HCT116 (cell line): ENCODE results near the gene KIAA1671. TPM values are rescaled to one million over a fixed set of nuclear protein-coding genes. Genes with fewer than 3 reads are reported as not detected.

Experiments
- ATAC-seq: fragments of 200-7000 bp; cut with Tn5 transposase; 2 replicates; pipeline ENCODE4 v1.9.1; 2020; ENCODE audit warnings: mild to moderate bottlenecking, moderate library complexity
- BruUV-seq: library from RNA; stranded (reverse); fragments of 400-500 nt; replicated peaks from 2 replicates; lab custom pipeline; 2021; lab: Mats Ljungman, UMichigan
- CTCF ChIA-PET: fragments of 300-600 bp; sonication (Branson Sonifier 250); formaldehyde crosslinking; loops from one replicate; lab custom pipeline; 2021; ENCODE audit warnings: antibody characterized with exemption; lab: Charles Lee
- POLR2A ChIA-PET: fragments of 300-600, 350-600 bp; sonication (Branson Sonifier 250); formaldehyde crosslinking; loops from one replicate; lab custom pipeline; 2021; ENCODE audit warnings: antibody characterized with exemption; lab: Charles Lee
- RAD21 ChIA-PET, 2 experiments: fragments of 300-600 bp; sonication (Branson Sonifier 250); formaldehyde crosslinking; loops; one replicate each; lab custom pipeline; 2023; ENCODE audit warnings: low total read pairs in 2 of 2; ENCODE audit not compliant: uncharacterized antibody in 2 of 2, unreplicated experiment in 2 of 2, low non-redundant PET in 1 of 2; lab: Charles Lee
- DNase-seq: peaks from one replicate; pipeline ENCODE4 v3.0.0-alpha.2; 2010; ENCODE audit warnings: low read depth, low spot score
- H2AFZ ChIP-seq: fragments of 200-600 bp; shearing (Covaris generic), sonication (generic); 2 replicates; pipeline ENCODE4 v1.6.1; 2017; ENCODE audit warnings: low read depth, mixed run types, mixed read lengths, antibody characterized with exemption, low read length; ENCODE audit not compliant: poor library complexity, severe bottlenecking
- H3K27ac ChIP-seq: 2 replicates; pipeline ENCODE4 v1.5.1; 2012; ENCODE audit warnings: low read depth, low read length
- H3K27me3 ChIP-seq: fragments of 200-600 bp; sonication (generic); 2 replicates; pipeline ENCODE4 v1.6.1; 2016; ENCODE audit warnings: mixed run types, low read length, mixed read lengths; ENCODE audit not compliant: insufficient read depth
- H3K36me3 ChIP-seq, 2 experiments: fragments of 200-500 bp in 1 of 2; fragments of 200-600 bp in 1 of 2; sonication (Bioruptor generic) in 1 of 2; sonication (generic) in 1 of 2; 2 replicates each; pipeline versions ENCODE4 v1.5.1 to v1.6.1; 2014 to 2016; ENCODE audit warnings: low read length in 2 of 2, inconsistent platforms in 1 of 2, mixed read lengths in 1 of 2, mixed run types in 1 of 2; ENCODE audit not compliant: insufficient read depth in 2 of 2, control insufficient read depth in 1 of 2
- H3K4me1 ChIP-seq, 2 experiments: fragments of 200-600 bp in 1 of 2; sonication (generic) in 1 of 2; 2 replicates each; pipeline versions ENCODE4 v1.5.1 to v1.6.1; 2012 to 2017; ENCODE audit warnings: low read length in 2 of 2, inconsistent platforms in 1 of 2, mild to moderate bottlenecking in 1 of 2, mixed read lengths in 1 of 2, mixed run types in 1 of 2, moderate library complexity in 1 of 2; ENCODE audit not compliant: insufficient read depth in 2 of 2, control insufficient read depth in 1 of 2
- H3K4me2 ChIP-seq: fragments of 200-600 bp; sonication (generic); 2 replicates; pipeline ENCODE4 v1.6.1; 2017; ENCODE audit warnings: mixed run types, low read length, mixed read lengths
- H3K4me3 ChIP-seq, 2 experiments: fragments of 200-600 bp in 1 of 2; sonication (generic) in 1 of 2; replicated peaks in 1 of 2; 2 replicates each; pipeline ENCODE4 v1.5.1; 2011 to 2016; ENCODE audit warnings: low read length in 2 of 2, control low read depth in 1 of 2, low read depth in 1 of 2, mild to moderate bottlenecking in 1 of 2, mixed read lengths in 1 of 2, mixed run types in 1 of 2
- H3K79me2 ChIP-seq: fragments of 200-600 bp; sonication (generic); 2 replicates; pipeline ENCODE4 v1.6.1; 2017; ENCODE audit warnings: mild to moderate bottlenecking, mixed run types, low read length, moderate library complexity, mixed read lengths; ENCODE audit not compliant: insufficient read depth
- H3K9ac ChIP-seq: fragments of 200-600 bp; sonication (generic); 2 replicates; pipeline ENCODE4 v1.6.1; 2016; ENCODE audit warnings: low read length, mixed read lengths
- H3K9me2 ChIP-seq: fragments of 200-600 bp; sonication (generic), shearing (Covaris generic); 2 replicates; pipeline ENCODE4 v1.6.1; 2017; ENCODE audit warnings: mixed run types, mild to moderate bottlenecking, moderate library complexity; ENCODE audit not compliant: insufficient read depth
- H3K9me3 ChIP-seq, 2 experiments: fragments of 200-500 bp in 1 of 2; fragments of 200-600 bp in 1 of 2; sonication (Bioruptor generic) in 1 of 2; sonication (generic) in 1 of 2; 2 replicates each; pipeline ENCODE4 v1.6.1; 2014 to 2017; ENCODE audit warnings: low read length in 2 of 2, mixed read lengths in 2 of 2, inconsistent platforms in 1 of 2, low read depth in 1 of 2, mild to moderate bottlenecking in 1 of 2, mixed run types in 1 of 2, moderate library complexity in 1 of 2; ENCODE audit not compliant: control insufficient read depth in 1 of 2, insufficient read depth in 1 of 2
- H4K20me1 ChIP-seq: fragments of 200-600 bp; sonication (generic), shearing (Covaris generic); 2 replicates; pipeline ENCODE4 v1.6.1; 2017; ENCODE audit warnings: mixed run types, mild to moderate bottlenecking, moderate library complexity; ENCODE audit not compliant: insufficient read depth
- CEBPB ChIP-seq: IDR thresholded peaks from 2 replicates; pipeline ENCODE4 v1.6.1; 2012; ENCODE audit warnings: low read depth
- EGR1 ChIP-seq: IDR thresholded peaks from 2 replicates; pipeline ENCODE4 v1.6.1; 2012; ENCODE audit warnings: low read depth
- ELF1 ChIP-seq: IDR thresholded peaks from 2 replicates; pipeline ENCODE4 v1.6.1; 2012; ENCODE audit warnings: low read depth, borderline replicate concordance
- EZH2 ChIP-seq: fragments of 200-600 bp; sonication (generic); IDR thresholded peaks from 2 replicates; pipeline ENCODE4 v1.6.1; 2017; ENCODE audit warnings: antibody characterized with exemption, mixed run types
- FOSL1 ChIP-seq: IDR thresholded peaks from 2 replicates; pipeline ENCODE4 v1.6.1; 2012; ENCODE audit warnings: low read depth
- POLR2A ChIP-seq: IDR thresholded peaks from 2 replicates; pipeline ENCODE4 v1.7.0; 2011; ENCODE audit warnings: borderline replicate concordance; ENCODE audit not compliant: insufficient read depth, insufficient read length; ENCODE audit errors: extremely low read depth
- RAD21 ChIP-seq: IDR thresholded peaks from 2 replicates; pipeline ENCODE4 v1.6.1; 2012; ENCODE audit warnings: low read depth, mild to moderate bottlenecking
- SIN3A ChIP-seq: IDR thresholded peaks from 2 replicates; pipeline ENCODE4 v1.6.1; 2012; ENCODE audit warnings: low read depth
- TCF7L2 ChIP-seq: IDR thresholded peaks from 2 replicates; pipeline ENCODE4 v1.7.0; 2011; ENCODE audit warnings: borderline replicate concordance, inconsistent platforms; ENCODE audit not compliant: insufficient read depth, insufficient read length; ENCODE audit errors: extremely low read depth
- ZNF274 ChIP-seq: fragments of 200-500 bp; sonication (Bioruptor generic); IDR thresholded peaks from 2 replicates; pipeline ENCODE4 v1.6.1; 2014; ENCODE audit warnings: mild to moderate bottlenecking, low read depth, low read length, inconsistent platforms
- intact Hi-C: fragments of 100-400 bp; cut with micrococcal nuclease; formaldehyde crosslinking; loops from 2 replicates; pipeline ENCODE4 v1.10.0; 2022
- total RNA-seq: library from RNA; stranded (reverse); gene quantifications from one replicate; pipeline ENCODE4 v1.2.1, GENCODE V29; 2021; ENCODE audit not compliant: unreplicated experiment
- TF ChIP-seq, protein P1 (sequence below): IDR thresholded peaks from 2 replicates; pipeline ENCODE4 v1.6.1; 2011; ENCODE audit warnings: mild to moderate bottlenecking, low read length, moderate library complexity; ENCODE audit not compliant: insufficient replicate concordance; ENCODE audit errors: extremely low read depth

The KIAA1671 gene
- total RNA-seq, 1 experiment from 2014 or later = 36.8 TPM

DNA sequence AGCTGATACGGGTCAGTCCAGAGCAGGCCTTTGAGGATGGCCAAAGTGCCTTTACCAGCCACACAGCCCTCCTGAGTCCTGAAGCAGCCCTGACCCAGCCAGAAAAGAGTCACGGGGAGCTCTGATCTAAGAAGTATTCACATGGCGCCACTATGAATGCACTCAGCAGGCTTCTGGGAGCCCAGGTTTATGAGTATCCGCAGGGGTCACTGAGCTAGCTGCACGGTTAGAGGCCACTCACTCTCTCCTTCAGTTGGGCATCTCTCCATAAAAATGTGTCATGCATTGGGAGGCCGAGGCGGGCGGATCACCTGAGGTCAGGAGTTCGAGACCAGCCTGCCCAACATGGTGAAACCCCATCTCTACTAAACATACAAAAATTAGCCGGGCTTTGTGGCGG, 10.3 kb downstream of the KIAA1671 start:
- BruUV-seq = no TSS peak
- H3K79me2 ChIP-seq = peaks cover 85% of the 10 kb centered on the region
- H3K4me3 ChIP-seq = no peak overlapping the region
- H3K36me3 ChIP-seq = peaks cover 0 to 6% of the 10 kb centered on the region in 2 experiments; a peak in 1 of 4 replicates
- intact Hi-C loops = no loop called here
- ATAC-seq (no peak), DNase-seq (no peak)
- H3K9ac ChIP-seq = no peak overlapping the region
- no peaks in the 10 kb centered on the region for H3K9me3 ChIP-seq
- peak overlapping the region; percentile 37 for H3K4me2 ChIP-seq
- no peak for TF ChIP-seq FOSL1
- TF ChIP-seq ZNF274 = no peak
- TF ChIP-seq SIN3A = no peak
- TF ChIP-seq ELF1 = no peak
- TF ChIP-seq CEBPB = no peak
- TF ChIP-seq EZH2 = no peak
- TF ChIP-seq TCF7L2 = no peak
- no peak for TF ChIP-seq POLR2A
- no peak for TF ChIP-seq RAD21
- no peak for TF ChIP-seq EGR1
- TF ChIP-seq, protein P1, sequence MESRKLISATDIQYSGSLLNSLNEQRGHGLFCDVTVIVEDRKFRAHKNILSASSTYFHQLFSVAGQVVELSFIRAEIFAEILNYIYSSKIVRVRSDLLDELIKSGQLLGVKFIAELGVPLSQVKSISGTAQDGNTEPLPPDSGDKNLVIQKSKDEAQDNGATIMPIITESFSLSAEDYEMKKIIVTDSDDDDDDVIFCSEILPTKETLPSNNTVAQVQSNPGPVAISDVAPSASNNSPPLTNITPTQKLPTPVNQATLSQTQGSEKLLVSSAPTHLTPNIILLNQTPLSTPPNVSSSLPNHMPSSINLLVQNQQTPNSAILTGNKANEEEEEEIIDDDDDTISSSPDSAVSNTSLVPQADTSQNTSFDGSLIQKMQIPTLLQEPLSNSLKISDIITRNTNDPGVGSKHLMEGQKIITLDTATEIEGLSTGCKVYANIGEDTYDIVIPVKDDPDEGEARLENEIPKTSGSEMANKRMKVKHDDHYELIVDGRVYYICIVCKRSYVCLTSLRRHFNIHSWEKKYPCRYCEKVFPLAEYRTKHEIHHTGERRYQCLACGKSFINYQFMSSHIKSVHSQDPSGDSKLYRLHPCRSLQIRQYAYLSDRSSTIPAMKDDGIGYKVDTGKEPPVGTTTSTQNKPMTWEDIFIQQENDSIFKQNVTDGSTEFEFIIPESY = no peak
- ChIA-PET CTCF (interaction anchor here (1.5 kb wide), 1 partner anchor 86 kb away, joined by 3 read pairs; no protein-coding TSS in a partner anchor), RAD21 (no interaction called here), POLR2A (no interaction called here)
- no peaks in the 10 kb centered on the region for H3K9me2 ChIP-seq
- H4K20me1 ChIP-seq = no peaks in the 10 kb centered on the region
- no peak overlapping the region for H3K27ac ChIP-seq
- peaks cover 48 to 72% of the 10 kb centered on the region in 2 experiments for H3K4me1 ChIP-seq
- no peaks in the 10 kb centered on the region for H3K27me3 ChIP-seq
- H2AFZ ChIP-seq = no peak overlapping the region
